Natural killer cell (primary cell): ENCODE results near the gene TSTD1. TPM values are rescaled to one million over a fixed set of nuclear protein-coding genes. Genes with fewer than 3 reads are reported as not detected.
"Not testable (repeated sequence)": the region's sequence is repeated elsewhere in the genome, so short reads cannot be mapped to it uniquely, and the experiment has no call there.

Source experiments
- ATAC-seq, 3 donors: fragments of 150-1000 bp in 2 of 3; fragments of 200-7000 bp in 1 of 3; cut with Tn5 transposase; 1 replicate in 1 of 3; 2 replicates in 2 of 3; pipeline ENCODE4 v1.10.0; 2021; ENCODE audit warnings: mild to moderate bottlenecking in 2 of 3, moderate library complexity in 2 of 3
- DNase-seq, 2 donors: peaks; one replicate each; pipeline versions ENCODE4 v3.0.0 to v3.0.0-alpha.2; 2013 to 2021; ENCODE audit warnings: mixed read lengths in 1 of 2
- H3K27ac ChIP-seq: one replicate; pipeline ENCODE4 v1.5.1; 2013; ENCODE audit warnings: mild to moderate bottlenecking, low read length
- H3K27me3 ChIP-seq: one replicate; pipeline ENCODE4 v1.6.1; 2013; ENCODE audit warnings: low read length; ENCODE audit not compliant: control insufficient read depth, insufficient read depth
- H3K36me3 ChIP-seq: one replicate; pipeline ENCODE4 v1.6.1; 2013; ENCODE audit warnings: low read length; ENCODE audit not compliant: control insufficient read depth, insufficient read depth
- H3K4me1 ChIP-seq: one replicate; pipeline ENCODE4 v1.6.1; 2013; ENCODE audit warnings: low read length; ENCODE audit not compliant: control insufficient read depth, insufficient read depth
- H3K4me3 ChIP-seq: one replicate; pipeline ENCODE4 v1.5.1; 2013; ENCODE audit warnings: low read length
- H3K9me3 ChIP-seq: one replicate; pipeline ENCODE4 v1.6.1; 2013; ENCODE audit warnings: low read length; ENCODE audit not compliant: control insufficient read depth, insufficient read depth
- H3K27ac Mint-ChIP-seq, 2 donors: one replicate each; pipeline ENCODE4 v1.8.0; 2022; ENCODE audit warnings: mild to moderate bottlenecking in 2 of 2, mixed read lengths in 2 of 2, moderate library complexity in 1 of 2
- H3K27me3 Mint-ChIP-seq, 2 donors: one replicate each; pipeline ENCODE4 v1.8.0; 2022; ENCODE audit warnings: low read depth in 2 of 2, mixed read lengths in 2 of 2
- H3K36me3 Mint-ChIP-seq: one replicate; pipeline ENCODE4 v1.8.0; 2022; ENCODE audit warnings: mixed read lengths
- H3K4me1 Mint-ChIP-seq, 2 donors: one replicate each; pipeline ENCODE4 v1.8.0; 2022; ENCODE audit warnings: mixed read lengths in 2 of 2
- H3K4me3 Mint-ChIP-seq: one replicate; pipeline ENCODE4 v1.8.0; 2022; ENCODE audit warnings: mild to moderate bottlenecking, moderate library complexity, mixed read lengths
- H3K9me3 Mint-ChIP-seq, 2 donors: one replicate each; pipeline ENCODE4 v1.8.0; 2022; ENCODE audit warnings: mixed read lengths in 2 of 2
- WGBS: methylation state at CpG from one replicate; pipeline ENCODE4 v1.1.7; 2013; ENCODE audit warnings: missing lambda C conversion rate; ENCODE audit not compliant: insufficient coverage; 5-methylcytosine and 5-hydroxymethylcytosine counted together
- intact Hi-C: fragments of 100-400 bp; cut with micrococcal nuclease; formaldehyde crosslinking; loops from one replicate; pipeline ENCODE4 v1.14.2; 2022
- total RNA-seq, 4 donors: library from RNA; stranded (reverse); fragments of 120-200 nt in 1 of 4; gene quantifications; one replicate each; pipeline versions ENCODE4 v1.2.3 to v1.2.4, GENCODE V29; 2013 to 2022
- TF ChIP-seq, protein P1 (sequence below): fragments of 200-600 bp; IDR thresholded peaks from one replicate; pipeline ENCODE4 v1.8.0; 2022; ENCODE audit warnings: antibody characterized with exemption

The TSTD1 gene
- total RNA-seq, 3 donors from 2014 or later (not counting 1 experiment from before 2014, with no cell fraction given): 31.8 to 36.3 (median 34.3) TPM

DNA sequence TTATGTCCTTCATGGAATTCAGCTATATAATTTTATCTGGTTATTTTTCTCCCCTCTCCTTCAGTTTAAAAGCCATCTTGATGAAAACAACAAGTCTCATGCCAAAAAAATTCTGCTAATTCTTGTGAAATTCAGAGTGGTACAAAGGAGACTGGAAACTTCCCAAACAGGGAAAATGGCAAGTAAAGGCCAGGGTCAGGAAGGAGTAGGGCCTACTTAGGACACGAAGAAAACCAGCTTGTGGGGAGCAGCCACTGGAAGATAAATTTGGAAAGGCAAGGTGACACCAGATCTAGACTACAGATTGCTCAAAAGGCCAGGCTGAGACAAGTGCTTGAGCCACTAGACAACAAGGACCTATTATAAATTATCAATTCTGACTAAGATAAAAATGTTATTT lies 6.4 kb downstream of the TSTD1 start:
- DNase-seq: no peak
- no peaks in the 10 kb centered on the region for H3K27me3 ChIP-seq
- Mint-ChIP-seq H3K36me3 (no peaks in the 10 kb centered on the region), H3K4me3 (no peak overlapping the region), H3K4me1 (peaks cover 1 to 15% of the 10 kb centered on the region in 2 donors), H3K27ac (no peak overlapping the region), H3K27me3 (no peaks in the 10 kb centered on the region), H3K9me3 (no peaks in the 10 kb centered on the region)
- no peaks in the 10 kb centered on the region for H3K9me3 ChIP-seq
- H3K4me1 ChIP-seq: peaks cover 4% of the 10 kb centered on the region
- ATAC-seq: no peak
- intact Hi-C loops: no loop called here
- no peak overlapping the region for H3K4me3 ChIP-seq
- no peak overlapping the region for H3K27ac ChIP-seq
- 91% methylated on average over 1 of the region's 1 CpG for WGBS
- TF ChIP-seq, protein P1, sequence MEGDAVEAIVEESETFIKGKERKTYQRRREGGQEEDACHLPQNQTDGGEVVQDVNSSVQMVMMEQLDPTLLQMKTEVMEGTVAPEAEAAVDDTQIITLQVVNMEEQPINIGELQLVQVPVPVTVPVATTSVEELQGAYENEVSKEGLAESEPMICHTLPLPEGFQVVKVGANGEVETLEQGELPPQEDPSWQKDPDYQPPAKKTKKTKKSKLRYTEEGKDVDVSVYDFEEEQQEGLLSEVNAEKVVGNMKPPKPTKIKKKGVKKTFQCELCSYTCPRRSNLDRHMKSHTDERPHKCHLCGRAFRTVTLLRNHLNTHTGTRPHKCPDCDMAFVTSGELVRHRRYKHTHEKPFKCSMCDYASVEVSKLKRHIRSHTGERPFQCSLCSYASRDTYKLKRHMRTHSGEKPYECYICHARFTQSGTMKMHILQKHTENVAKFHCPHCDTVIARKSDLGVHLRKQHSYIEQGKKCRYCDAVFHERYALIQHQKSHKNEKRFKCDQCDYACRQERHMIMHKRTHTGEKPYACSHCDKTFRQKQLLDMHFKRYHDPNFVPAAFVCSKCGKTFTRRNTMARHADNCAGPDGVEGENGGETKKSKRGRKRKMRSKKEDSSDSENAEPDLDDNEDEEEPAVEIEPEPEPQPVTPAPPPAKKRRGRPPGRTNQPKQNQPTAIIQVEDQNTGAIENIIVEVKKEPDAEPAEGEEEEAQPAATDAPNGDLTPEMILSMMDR: no peak
- no peaks in the 10 kb centered on the region for H3K36me3 ChIP-seq

- Histone ChIP-seq H3K4me1 (peaks cover 4% of the 10 kb centered on the region), H3K36me3 (no peaks in the 10 kb centered on the region), H3K27me3 (no peaks in the 10 kb centered on the region), H3K4me3 (no peak overlapping the region), H3K27ac (no peak overlapping the region), H3K9me3 (no peaks in the 10 kb centered on the region)
- intact Hi-C loops: no loop called here
- ATAC-seq (no peak), DNase-seq (no peak)
- Mint-ChIP-seq H3K9me3 (no peaks in the 10 kb centered on the region), H3K27me3 (no peaks in the 10 kb centered on the region), H3K36me3 (no peaks in the 10 kb centered on the region), H3K4me1 (peaks cover 0 to 12% of the 10 kb centered on the region in 2 donors), H3K4me3 (no peak overlapping the region), H3K27ac (no peak overlapping the region)
- 57% methylated on average over 2 of the region's 2 CpGs for WGBS
- TF ChIP-seq, protein P1: no peak
Measured at GRCh38 chr1:161031874-161032273, 6.9 kb downstream of the TSTD1 start.

- H3K4me3 Mint-ChIP-seq: not testable (repeated sequence)
Measured at GRCh38 chr1:161029466-161029865, 9.3 kb downstream of the TSTD1 start.

DNA sequence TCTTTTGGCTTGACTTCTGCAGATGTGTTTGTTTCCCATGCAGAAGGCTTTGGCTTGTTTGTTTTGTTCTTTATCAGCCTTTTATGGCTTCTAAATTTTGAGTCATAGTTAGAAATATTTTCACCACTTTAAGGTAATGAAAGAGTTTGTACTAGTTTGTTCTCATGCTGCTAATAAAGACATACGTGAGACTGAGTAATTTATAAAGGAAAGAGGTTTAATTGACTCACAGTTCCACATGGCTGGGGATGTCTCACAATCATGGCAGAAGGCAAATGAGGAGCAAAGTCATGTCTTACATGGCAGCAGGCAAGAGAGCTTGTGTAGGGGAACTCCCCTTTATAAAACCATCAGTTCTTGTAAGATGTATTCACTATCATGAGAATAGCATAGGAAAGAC lies 11.8 kb downstream of the TSTD1 start:
- intact Hi-C loops, DNase-seq, H3K27ac ChIP-seq, H3K9me3 ChIP-seq, H3K4me1 Mint-ChIP-seq, H3K27me3 Mint-ChIP-seq, H3K27me3 ChIP-seq, H3K27ac Mint-ChIP-seq, H3K4me3 ChIP-seq, H3K4me1 ChIP-seq, H3K4me3 Mint-ChIP-seq, H3K36me3 Mint-ChIP-seq, H3K9me3 Mint-ChIP-seq, ATAC-seq, H3K36me3 ChIP-seq: not testable (repeated sequence)
- WGBS: 75% methylated on average over 1 of the region's 1 CpG

More at GRCh38 chr1:161029466-161029865, 9.3 kb downstream of the TSTD1 start:
- H3K4me3 ChIP-seq, H3K27me3 ChIP-seq, H3K27me3 Mint-ChIP-seq, H3K9me3 ChIP-seq, intact Hi-C loops, H3K4me1 ChIP-seq, ATAC-seq, DNase-seq, H3K4me1 Mint-ChIP-seq, H3K9me3 Mint-ChIP-seq, H3K27ac ChIP-seq, H3K36me3 Mint-ChIP-seq, H3K36me3 ChIP-seq, H3K27ac Mint-ChIP-seq: not testable (repeated sequence)
- 96% methylated on average over 32 of the region's 32 CpGs for WGBS

DNA sequence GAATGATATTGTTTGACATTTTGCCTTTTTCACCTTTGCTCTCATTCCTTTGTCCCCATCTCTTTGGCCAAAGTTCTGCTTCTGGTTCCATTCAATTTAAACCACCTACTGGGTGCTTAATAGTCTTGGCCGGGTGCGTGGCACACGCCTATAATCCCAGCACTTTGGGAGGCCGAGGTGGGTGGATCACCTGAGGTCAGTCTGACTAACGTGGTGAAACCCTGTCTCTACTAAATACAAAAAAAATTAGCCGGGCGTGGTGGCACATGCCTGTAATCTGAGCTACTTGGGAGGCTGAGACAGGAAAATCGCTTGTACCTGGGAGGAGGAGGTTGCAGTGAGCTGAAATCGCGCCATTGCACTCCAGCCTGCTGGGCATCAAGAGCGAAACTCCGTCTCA lies 16.3 kb downstream of the TSTD1 start:
- H3K27ac ChIP-seq, intact Hi-C loops, DNase-seq, ATAC-seq, H3K9me3 Mint-ChIP-seq, H3K36me3 ChIP-seq, H3K36me3 Mint-ChIP-seq, H3K9me3 ChIP-seq, H3K27me3 Mint-ChIP-seq, H3K27me3 ChIP-seq, H3K4me3 ChIP-seq: not testable (repeated sequence)
- Mint-ChIP-seq H3K4me1 (peaks cover 28 to 34% of the 10 kb centered on the region in 2 donors), H3K4me3 (peak overlapping the region; percentile 95), H3K27ac (peak overlapping the region in 1 of 2 donors; percentile 90)
- peaks cover 23% of the 10 kb centered on the region for H3K4me1 ChIP-seq
- 95% methylated on average over 12 of the region's 12 CpGs for WGBS
